Right lobe of liver (tissue), 4 donors: ENCODE measurements around the gene GAS2L2.

Source experiments
- CTCF ChIP-seq, 4 donors: fragments of 200-600 bp in 3 of 4; fragments of 450-650 bp in 1 of 4; IDR thresholded peaks; one replicate each; pipeline versions ENCODE4 v1.5.1 to v1.8.0; 2016 to 2022; ENCODE audit warnings: antibody characterized with exemption in 4 of 4, mild to moderate bottlenecking in 2 of 4
- POLR2A ChIP-seq: fragments of 450-650 bp; IDR thresholded peaks from one replicate; pipeline ENCODE4 v1.6.1; 2017; ENCODE audit warnings: antibody characterized with exemption, mild to moderate bottlenecking
- donor health status: DM: no; HTN: no; CAD: no.
- donor health status: DM: no; HTN: no; CAD: no.
- donor health status: DM: no; HTN: yes; CAD: no.

- no peak for TF ChIP-seq CTCF (IDR thresholded peaks at IDR 0.05)
- TF ChIP-seq POLR2A = no peak
Measured at GRCh38 chr17:35734396-35734795, 18.6 kb downstream of the GAS2L2 start.
